ENCODE results near the gene RBBP6. TPM values are rescaled to one million over a fixed set of nuclear protein-coding genes. Genes with fewer than 3 reads are reported as not detected.

RBBP6 gene
- total and polyA plus RNA-seq, 2 donors (not counting 3 experiments of a cell fraction or from before 2014, with no cell fraction given) = 16.8 to 52.1 TPM

- no peaks in the 10 kb centered on the region for H3K27me3 ChIP-seq (ENCODE audit: control insufficient read depth in 2 of 2, insufficient read depth in 2 of 2, low read length in 2 of 2)
- dilution Hi-C loops (cut with MboI; ENCODE audit: extremely low pct_ligation_motif_present, low sequenced_read_pairs) (no loop called here), intact Hi-C loops (cut with micrococcal nuclease) (no loop called here)
- no TSS peak for BruUV-seq (replicated peaks)
- no peak overlapping the region for H3K4me3 ChIP-seq (replicated peaks in 1 of 3; ENCODE audit: insufficient read depth in 1 of 3, low read depth in 1 of 3, low read length in 3 of 3)
- H3K9me3 ChIP-seq (replicated peaks; ENCODE audit: control insufficient read depth, insufficient read depth, low read length) = no peaks in the 10 kb centered on the region
- POLR2A ChIA-PET = no interaction called here
- no peak for DNase-seq (ENCODE audit: low read depth, low spot score)
- no peak overlapping the region for H3K4me2 ChIP-seq (ENCODE audit: insufficient read depth, low read length)
- H3K36me3 ChIP-seq (ENCODE audit: control insufficient read depth in 2 of 2, extremely low read depth in 1 of 2, insufficient read depth in 2 of 2, low read length in 2 of 2) = no peaks in the 10 kb centered on the region
- H2AFZ ChIP-seq (ENCODE audit: low read depth, low read length) = no peak overlapping the region
- CTCF ChIA-PET = interaction anchor here (1.4 kb wide), 1 partner anchor 22 kb away, joined by 4 read pairs; no protein-coding TSS in a partner anchor
- no peak for FAIRE-seq
- no peaks in the 10 kb centered on the region for H4K20me1 ChIP-seq (replicated peaks; ENCODE audit: control insufficient read depth, extremely low read depth, insufficient read depth, low read length)
- no peak overlapping the region for H3K27ac ChIP-seq (ENCODE audit: insufficient read depth, low read depth, low read length)
- no peaks in the 10 kb centered on the region for H3K4me1 ChIP-seq (ENCODE audit: control insufficient read depth, extremely low read depth, insufficient read depth, low read length)
- no peak overlapping the region for H3K9ac ChIP-seq (replicated peaks; ENCODE audit: extremely low read depth, insufficient read depth, low read length)
- TF ChIP-seq FOS (IDR thresholded peaks at IDR 0.05; ENCODE audit: borderline replicate concordance, insufficient read depth, low read length) = no peak
- no peak for TF ChIP-seq MAX (IDR thresholded peaks at IDR 0.05; ENCODE audit: insufficient read depth, insufficient read length)
- TF ChIP-seq JUN (IDR thresholded peaks at IDR 0.05; ENCODE audit: borderline replicate concordance, insufficient read depth, insufficient read length, low read depth) = no peak
- TF ChIP-seq EZH2 (IDR thresholded peaks at IDR 0.05; ENCODE audit: borderline replicate concordance, low read depth, low read length, severe bottlenecking) = no peak
- no peak for TF ChIP-seq MYC (IDR thresholded peaks at IDR 0.05; ENCODE audit: low read depth, low read length)
- TF ChIP-seq GATA2 (IDR thresholded peaks at IDR 0.05; ENCODE audit: insufficient read depth, insufficient read length, low read depth, low read length) = no peak
- no peak for TF ChIP-seq POLR2A (IDR thresholded peaks at IDR 0.05; ENCODE audit: low read depth, low read length)
- TF ChIP-seq CTCF (IDR thresholded peaks at IDR 0.05; ENCODE audit: extremely low read depth in 1 of 2, insufficient read depth in 1 of 2, low read depth in 1 of 2, low read length in 2 of 2) = no peak
- TF ChIP-seq POLR2AphosphoS5 (IDR thresholded peaks at IDR 0.05; ENCODE audit: insufficient read depth, low read depth, low read length) = no peak
- no peaks in the 10 kb centered on the region for H3K79me2 ChIP-seq (ENCODE audit: control insufficient read depth, insufficient read depth, low read length)
- H3K9me1 ChIP-seq (replicated peaks; ENCODE audit: control insufficient read depth, extremely low read depth, insufficient read depth, low read length) = no peaks in the 10 kb centered on the region
Measured at GRCh38 chr16:24598777-24599437, 59.5 kb downstream of the RBBP6 start.

All from endothelial cell of umbilical vein (primary cell).